Activated T-cell treated with anti-CD3 and anti-CD28 coated beads, Interleukin-2, amount 50 U/mL, for 24 hours (primary cell): ENCODE measurements around the gene TSTD2.

Experiments
- DNase-seq: peaks from one replicate; pipeline ENCODE4 v3.0.0-alpha.2; 2020
- H3K27ac Mint-ChIP-seq: 2 replicates; pipeline ENCODE4 v1.8.0; 2020; ENCODE audit warnings: mild to moderate bottlenecking, mixed read lengths
- H3K27me3 Mint-ChIP-seq: 2 replicates; pipeline ENCODE4 v1.8.0; 2020; ENCODE audit warnings: mixed read lengths
- H3K36me3 Mint-ChIP-seq: 2 replicates; pipeline ENCODE4 v1.8.0; 2020; ENCODE audit warnings: low read depth, mixed read lengths
- H3K4me1 Mint-ChIP-seq: 2 replicates; pipeline ENCODE4 v1.8.0; 2020; ENCODE audit warnings: low read depth, mixed read lengths
- H3K4me3 Mint-ChIP-seq: 2 replicates; pipeline ENCODE4 v1.8.0; 2020; ENCODE audit warnings: mild to moderate bottlenecking, moderate library complexity, mixed read lengths
- H3K9me3 Mint-ChIP-seq: 2 replicates; pipeline ENCODE4 v1.8.0; 2020; ENCODE audit warnings: mixed read lengths

TSTD2 gene

GRCh38 chr9:97617939-97618416 is 15.2 kb downstream of the TSTD2 start:
- Mint-ChIP-seq H3K36me3 (peaks cover 86% of the 10 kb centered on the region), H3K27ac (peak overlapping the region; percentile 82), H3K9me3 (no peaks in the 10 kb centered on the region), H3K4me1 (peaks cover 17% of the 10 kb centered on the region), H3K4me3 (no peak overlapping the region), H3K27me3 (no peaks in the 10 kb centered on the region)
- DNase-seq = no peak

GRCh38 chr9:97615439-97616072 is 17.6 kb downstream of the TSTD2 start:
- Mint-ChIP-seq H3K27me3 (no peaks in the 10 kb centered on the region), H3K4me1 (peaks cover 17% of the 10 kb centered on the region), H3K4me3 (no peak overlapping the region), H3K27ac (no peak overlapping the region), H3K9me3 (no peaks in the 10 kb centered on the region), H3K36me3 (peaks cover 84% of the 10 kb centered on the region)
- no peak for DNase-seq

GRCh38 chr9:97604901-97605645 is 28.1 kb downstream of the TSTD2 start:
- Mint-ChIP-seq H3K36me3 (peaks cover 84% of the 10 kb centered on the region), H3K27ac (no peak overlapping the region), H3K9me3 (no peaks in the 10 kb centered on the region), H3K27me3 (no peaks in the 10 kb centered on the region), H3K4me3 (no peak overlapping the region), H3K4me1 (no peaks in the 10 kb centered on the region)
- no peak for DNase-seq

GRCh38 chr9:97602430-97602829 is 30.7 kb downstream of the TSTD2 start:
- H3K9me3 Mint-ChIP-seq = no peaks in the 10 kb centered on the region
- H3K27ac Mint-ChIP-seq = peak overlapping the region; percentile 0
- no peak for DNase-seq
- H3K36me3 Mint-ChIP-seq = peaks cover 75% of the 10 kb centered on the region
- H3K4me3 Mint-ChIP-seq = no peak overlapping the region
- peaks cover 7% of the 10 kb centered on the region for H3K4me1 Mint-ChIP-seq
- no peaks in the 10 kb centered on the region for H3K27me3 Mint-ChIP-seq

GRCh38 chr9:97601228-97601898 is 31.8 kb downstream of the TSTD2 start:
- no peaks in the 10 kb centered on the region for H3K9me3 Mint-ChIP-seq
- H3K4me1 Mint-ChIP-seq = peaks cover 7% of the 10 kb centered on the region

GRCh38 chr9:97600531-97601227 is 32.5 kb downstream of the TSTD2 start:
- Mint-ChIP-seq H3K4me3 (no peak overlapping the region), H3K9me3 (no peaks in the 10 kb centered on the region), H3K4me1 (peaks cover 7% of the 10 kb centered on the region), H3K36me3 (peaks cover 61% of the 10 kb centered on the region), H3K27me3 (no peaks in the 10 kb centered on the region), H3K27ac (no peak overlapping the region)
- no peak for DNase-seq

More at GRCh38 chr9:97601228-97601898, 31.8 kb downstream of the TSTD2 start:
- Mint-ChIP-seq H3K27ac (no peak overlapping the region), H3K36me3 (peaks cover 68% of the 10 kb centered on the region), H3K4me3 (no peak overlapping the region), H3K27me3 (no peaks in the 10 kb centered on the region)
- no peak for DNase-seq

GRCh38 chr9:97599314-97599846 is 33.8 kb downstream of the TSTD2 start:
- DNase-seq = no peak
- Mint-ChIP-seq H3K4me1 (peaks cover 7% of the 10 kb centered on the region), H3K27me3 (no peaks in the 10 kb centered on the region), H3K4me3 (no peak overlapping the region), H3K9me3 (no peaks in the 10 kb centered on the region), H3K36me3 (peaks cover 48% of the 10 kb centered on the region), H3K27ac (no peak overlapping the region)

GRCh38 chr9:97598461-97599288 is 34.5 kb downstream of the TSTD2 start:
- H3K4me3 Mint-ChIP-seq = no peak overlapping the region

GRCh38 chr9:97596906-97597305 is 36.3 kb downstream of the TSTD2 start:
- Mint-ChIP-seq H3K27me3 (no peaks in the 10 kb centered on the region), H3K27ac (no peak overlapping the region), H3K9me3 (no peaks in the 10 kb centered on the region), H3K4me1 (peaks cover 7% of the 10 kb centered on the region), H3K36me3 (peaks cover 25% of the 10 kb centered on the region), H3K4me3 (no peak overlapping the region)
- DNase-seq = no peak

More at GRCh38 chr9:97598461-97599288, 34.5 kb downstream of the TSTD2 start:
- DNase-seq = peak; percentile 67
- Mint-ChIP-seq H3K9me3 (no peaks in the 10 kb centered on the region), H3K27me3 (no peaks in the 10 kb centered on the region), H3K4me1 (peaks cover 7% of the 10 kb centered on the region), H3K27ac (no peak overlapping the region), H3K36me3 (peaks cover 42% of the 10 kb centered on the region)

- peaks cover 2% of the 10 kb centered on the region for H3K27me3 Mint-ChIP-seq
- H3K27ac Mint-ChIP-seq = no peak overlapping the region
- H3K4me1 Mint-ChIP-seq = peaks cover 7% of the 10 kb centered on the region
- no peak overlapping the region for H3K4me3 Mint-ChIP-seq
- H3K36me3 Mint-ChIP-seq = peaks cover under 1% of the 10 kb centered on the region
- H3K9me3 Mint-ChIP-seq = no peaks in the 10 kb centered on the region
- no peak for DNase-seq
Measured at GRCh38 chr9:97594381-97594921, 38.7 kb downstream of the TSTD2 start.

GRCh38 chr9:97593960-97594359 is 39.2 kb downstream of the TSTD2 start:
- no peak overlapping the region for H3K27ac Mint-ChIP-seq
- H3K4me3 Mint-ChIP-seq = no peak overlapping the region
- H3K4me1 Mint-ChIP-seq = peaks cover 7% of the 10 kb centered on the region
- H3K27me3 Mint-ChIP-seq = peaks cover 2% of the 10 kb centered on the region
- no peak for DNase-seq
- no peaks in the 10 kb centered on the region for H3K36me3 Mint-ChIP-seq
- no peaks in the 10 kb centered on the region for H3K9me3 Mint-ChIP-seq

- H3K4me1 Mint-ChIP-seq = no peaks in the 10 kb centered on the region
- DNase-seq = no peak
- H3K4me3 Mint-ChIP-seq = no peak overlapping the region
Measured at GRCh38 chr9:97592126-97592525, 41.0 kb downstream of the TSTD2 start.

GRCh38 chr9:97591535-97591934 is 41.6 kb downstream of the TSTD2 start:
- H3K9me3 Mint-ChIP-seq = peaks cover 5% of the 10 kb centered on the region

More at GRCh38 chr9:97592126-97592525, 41.0 kb downstream of the TSTD2 start:
- Mint-ChIP-seq H3K27ac (no peak overlapping the region), H3K9me3 (peaks cover under 1% of the 10 kb centered on the region), H3K36me3 (peaks cover 3% of the 10 kb centered on the region), H3K27me3 (peaks cover 2% of the 10 kb centered on the region)

More at GRCh38 chr9:97591535-97591934, 41.6 kb downstream of the TSTD2 start:
- Mint-ChIP-seq H3K36me3 (peaks cover 7% of the 10 kb centered on the region), H3K4me1 (no peaks in the 10 kb centered on the region), H3K27ac (no peak overlapping the region), H3K4me3 (no peak overlapping the region), H3K27me3 (peaks cover 2% of the 10 kb centered on the region)
- no peak for DNase-seq
